ENCODE data around the gene IL2RA.
"Not testable (repeated sequence)": the region's sequence is repeated elsewhere in the genome, so short reads cannot be mapped to it uniquely, and the experiment has no call there.

Gene IL2RA

GRCh38 chr10:6011558-6011957, 50.6 kb downstream of the IL2RA start:
- no peak for DNase-seq

- no peak for DNase-seq
Measured at GRCh38 chr10:6010569-6010968, 51.6 kb downstream of the IL2RA start.

GRCh38 chr10:6009961-6010360, 52.2 kb downstream of the IL2RA start:
- DNase-seq: no peak

- no peak for DNase-seq
Measured at GRCh38 chr10:6009150-6009549, 53.0 kb downstream of the IL2RA start.

DNA sequence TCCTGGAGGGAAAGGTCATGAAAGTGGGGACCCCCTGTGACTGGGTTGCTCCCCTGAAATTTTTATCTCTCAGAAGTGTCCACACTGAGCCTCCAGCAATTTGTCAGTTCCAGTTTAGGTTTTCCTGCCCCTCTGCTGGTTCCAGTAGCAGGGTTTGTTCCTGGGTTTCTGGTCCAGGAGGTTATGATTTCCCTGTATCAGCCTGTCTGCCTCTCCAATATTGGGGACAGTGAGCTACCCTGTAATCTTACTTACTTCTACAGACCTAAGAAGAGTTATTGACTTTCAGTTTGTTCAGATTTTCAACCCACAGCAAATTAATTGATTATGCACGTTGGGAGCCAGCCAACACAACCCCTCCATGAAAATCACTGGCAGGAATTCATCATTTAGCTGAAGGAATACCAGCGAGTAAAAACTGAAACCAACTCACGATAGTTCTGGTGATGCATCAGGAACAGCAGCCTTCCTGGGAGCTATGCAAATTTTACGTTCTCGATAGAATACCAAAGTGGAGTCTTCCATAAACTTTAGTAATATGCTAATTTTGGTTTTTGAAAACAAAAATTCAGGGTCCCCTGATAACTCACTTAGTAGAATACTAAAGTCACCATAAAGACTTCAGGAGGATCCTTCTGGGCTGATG, 53.5 kb downstream of the IL2RA start:
- DNase-seq: no peak

DNA sequence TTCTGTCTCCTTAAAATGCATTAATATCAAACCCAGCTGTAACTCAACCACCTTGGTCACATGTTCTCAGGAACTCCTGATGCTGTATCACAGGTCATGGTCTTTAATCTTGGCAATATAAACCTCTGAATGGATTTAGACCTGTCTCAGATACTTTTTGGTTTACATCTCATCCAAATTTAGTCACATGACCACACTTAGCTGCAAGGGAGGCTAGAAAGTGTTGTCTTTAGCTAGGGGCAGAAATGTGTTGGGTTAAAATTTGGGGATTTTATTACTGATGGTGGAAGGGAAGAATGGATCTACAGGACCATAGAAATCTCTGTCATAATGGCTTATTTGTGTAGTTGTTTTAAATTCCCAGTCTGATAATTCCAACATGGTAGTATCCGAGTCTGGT, 55.2 kb downstream of the IL2RA start:
- no peak for DNase-seq

- DNase-seq: no peak
Measured at GRCh38 chr10:6006546-6006945, 55.6 kb downstream of the IL2RA start.

GRCh38 chr10:6005856-6006395, 56.2 kb downstream of the IL2RA start:
- DNase-seq: no peak

DNA sequence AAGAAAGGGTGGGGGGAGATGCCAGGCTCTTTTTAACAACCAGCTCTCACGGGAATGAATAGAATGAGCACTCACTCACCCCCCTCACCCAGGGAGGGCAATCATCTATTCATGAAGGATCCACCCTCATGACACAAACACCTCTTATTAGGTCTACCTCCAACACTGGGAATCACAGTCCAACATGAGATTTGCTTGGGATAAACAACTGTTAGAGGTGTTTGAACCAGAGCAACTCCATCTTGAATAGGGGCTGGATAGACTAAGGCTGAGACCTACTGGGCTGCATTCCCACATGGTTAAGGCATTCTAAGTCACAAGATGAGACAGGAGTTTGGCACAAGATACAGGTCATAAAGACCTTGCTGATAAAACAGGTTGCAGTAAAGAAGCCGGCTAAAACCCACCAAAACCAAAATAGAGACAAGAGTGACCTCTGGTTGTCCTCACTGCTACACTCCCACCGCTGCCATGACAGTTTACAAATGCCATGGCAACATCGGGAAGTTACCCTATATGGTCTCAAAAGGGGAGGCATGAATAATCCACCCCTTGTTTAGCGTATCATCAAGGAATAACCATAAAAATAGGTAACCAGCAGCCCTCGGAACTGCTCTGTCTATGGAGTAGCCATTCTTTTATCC, 56.9 kb downstream of the IL2RA start:
- not testable (repeated sequence) for DNase-seq

DNA sequence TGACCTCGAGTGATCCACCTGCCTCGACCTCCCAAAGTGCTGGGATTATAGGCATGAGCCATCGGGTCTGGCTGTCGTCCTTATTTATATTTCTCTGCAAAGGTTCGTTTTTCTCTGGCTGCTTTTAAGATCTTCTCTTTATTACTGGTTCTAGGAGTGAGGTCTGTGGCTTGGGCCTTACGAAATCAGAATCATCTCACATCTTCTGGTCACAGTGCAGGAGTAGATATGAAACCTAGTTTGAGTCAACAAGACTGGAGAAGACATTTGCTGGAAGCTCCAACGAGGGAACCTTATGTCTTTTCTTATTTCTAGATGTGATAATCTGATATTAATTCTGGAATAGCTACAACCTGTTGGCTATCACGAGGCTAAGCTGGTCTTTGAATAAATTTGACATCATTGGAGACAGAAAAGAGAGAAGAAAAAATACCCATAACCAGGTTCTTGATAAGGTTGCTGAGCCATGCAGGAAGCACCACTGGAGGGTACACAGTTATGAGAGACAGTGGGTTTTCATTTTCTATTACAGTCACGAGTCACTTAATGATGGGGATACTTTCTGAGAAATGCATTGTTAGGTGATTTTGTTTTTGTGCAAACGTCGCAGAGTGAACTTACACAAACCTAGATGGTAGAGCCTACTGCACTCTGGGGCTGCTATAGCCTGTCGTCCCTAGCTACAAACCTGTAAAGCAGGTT, 59.2 kb downstream of the IL2RA start:
- DNase-seq: no peak

GRCh38 chr10:5999440-6000165, 62.6 kb downstream of the IL2RA start:
- DNase-seq: no peak

DNA sequence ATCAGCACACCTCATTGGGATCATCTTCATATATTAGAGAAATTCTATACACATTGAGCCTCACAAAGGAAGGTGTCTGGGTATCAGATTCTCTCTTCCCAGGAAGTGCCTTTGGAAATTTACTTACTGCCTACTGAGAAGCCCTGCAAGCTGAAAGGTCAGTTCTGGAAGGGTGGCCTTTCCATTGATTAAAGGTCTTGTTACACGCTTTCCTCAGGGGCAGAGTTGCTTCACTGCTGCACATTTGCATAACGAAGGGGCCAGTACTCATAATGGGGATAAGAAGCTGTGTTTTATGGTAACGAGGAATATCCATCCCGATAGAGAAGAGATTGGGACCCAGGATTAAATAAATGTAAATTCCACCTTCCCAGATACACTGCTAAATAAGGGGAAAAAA, 65.5 kb downstream of the IL2RA start:
- no peak for DNase-seq

- no peak for DNase-seq
Measured at GRCh38 chr10:5992398-5992797, 69.8 kb downstream of the IL2RA start.

DNA sequence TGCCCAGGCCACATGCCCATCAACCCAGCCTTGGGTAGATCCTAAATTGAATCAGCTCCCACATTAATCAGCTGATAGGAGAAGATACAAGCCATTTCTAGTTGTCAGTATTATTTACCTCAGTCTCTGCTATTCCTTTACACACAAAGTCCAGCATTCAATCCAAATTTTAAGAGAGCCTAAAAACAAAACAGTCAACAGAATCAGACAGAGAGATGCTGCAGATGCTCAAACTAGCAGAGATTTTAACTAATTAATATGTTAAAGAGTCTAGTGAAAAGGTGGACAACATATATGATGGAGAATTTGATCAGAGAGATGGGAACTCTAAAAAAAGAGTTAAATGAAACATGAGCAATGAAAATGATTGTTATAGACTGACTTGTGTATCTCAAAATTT, 70.5 kb downstream of the IL2RA start:
- no peak for DNase-seq

GRCh38 chr10:5989756-5990155, 72.4 kb downstream of the IL2RA start:
- no peak for DNase-seq

GRCh38 chr10:5988336-5988920, 73.7 kb downstream of the IL2RA start:
- no peak for DNase-seq

GRCh38 chr10:5987747-5988146, 74.4 kb downstream of the IL2RA start:
- no peak for DNase-seq

DNA sequence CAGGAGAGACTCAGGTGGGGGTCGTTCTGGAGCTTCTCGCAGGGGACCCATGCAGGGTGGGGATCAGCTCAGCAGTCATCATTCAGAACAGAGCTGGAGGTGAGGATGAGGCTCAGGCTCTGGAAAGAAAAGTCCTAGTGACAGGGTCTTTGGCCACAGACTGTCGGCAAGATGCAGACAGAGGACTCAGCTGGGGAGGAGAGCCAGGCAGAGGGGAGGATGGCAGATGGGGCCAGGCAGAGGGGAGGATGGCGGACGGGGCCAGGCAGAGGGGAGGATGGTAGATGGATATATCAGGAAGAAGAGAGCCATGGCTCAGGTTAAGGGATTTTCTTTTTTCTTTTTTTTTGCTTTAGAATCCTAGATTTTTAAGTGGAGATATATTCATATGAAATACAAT, 77.1 kb downstream of the IL2RA start:
- no peak for DNase-seq

GRCh38 chr10:5983774-5984173, 78.4 kb downstream of the IL2RA start:
- no peak for DNase-seq

DNA sequence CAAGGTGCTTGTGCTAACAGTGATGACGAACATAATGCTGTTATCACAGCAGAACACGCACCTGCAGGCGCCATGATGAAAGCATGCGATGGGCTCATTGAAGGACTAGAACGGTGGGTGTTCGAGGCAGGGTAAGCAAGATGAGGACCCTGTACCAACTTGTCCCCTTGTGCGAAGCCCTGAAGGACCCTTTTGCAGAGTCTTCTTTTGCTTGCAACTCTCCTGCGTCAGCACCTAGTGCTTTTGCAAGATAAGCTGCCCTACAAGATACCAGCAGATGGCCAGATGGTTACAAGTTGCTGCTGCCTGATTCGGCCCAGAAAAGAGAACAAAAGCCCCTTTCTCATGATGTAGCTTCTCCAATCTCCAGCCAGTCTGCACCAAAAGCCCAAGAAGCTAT, 80.6 kb downstream of the IL2RA start:
- DNase-seq: no peak

- DNase-seq: no peak
Measured at GRCh38 chr10:5978230-5978489, 84.0 kb downstream of the IL2RA start.

DNA sequence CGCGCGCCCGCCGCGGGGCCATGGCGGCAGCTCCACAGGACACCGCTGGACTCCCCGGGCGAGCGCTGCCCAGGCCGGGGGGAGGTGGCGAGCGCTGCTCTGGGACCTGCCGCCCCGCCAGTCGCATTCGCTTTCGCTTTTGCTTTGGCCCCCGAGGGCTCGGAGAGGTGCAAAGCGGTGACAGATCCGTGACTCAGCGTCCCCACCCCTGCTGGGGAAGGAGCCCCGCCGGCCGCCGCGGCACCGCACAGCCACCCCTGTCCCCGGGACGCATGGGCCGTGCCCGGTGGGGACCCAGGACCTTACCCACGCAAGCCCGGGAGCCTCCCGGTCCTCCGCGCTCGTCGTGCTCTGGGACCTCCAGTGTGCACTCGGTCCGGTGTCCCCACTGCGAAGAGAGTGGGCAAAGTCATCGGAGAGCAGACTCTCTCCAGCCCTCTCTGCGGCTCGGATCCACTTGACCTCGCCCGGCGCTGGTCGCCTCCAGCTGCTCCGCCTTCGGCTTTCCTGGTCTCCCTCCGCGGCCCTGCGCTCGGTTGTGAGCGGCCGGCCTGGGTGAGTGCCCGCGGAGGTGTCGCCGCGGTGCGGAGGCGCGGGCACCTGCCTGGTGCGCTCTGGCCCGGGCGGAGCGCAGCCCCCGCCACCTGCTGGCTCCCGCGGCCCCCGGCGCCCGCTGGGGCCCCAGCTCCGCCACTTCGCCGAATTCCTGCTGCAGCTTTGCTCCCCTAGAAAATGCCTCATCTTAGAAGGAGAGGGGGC, 84.5 kb downstream of the IL2RA start, which contains the start of gene IL15RA:
Gene IL15RA (minus strand): TSS at position 73 of the 759 bp plus-strand sequence. CDS start 51 bp downstream, at position 22.
- DNase-seq: peak; percentile 93
